Ovary (tissue), 9 donors: ENCODE results near the gene SLC52A3. TPM values are rescaled to one million over a fixed set of nuclear protein-coding genes. Genes with fewer than 3 reads are reported as not detected.
"Not testable (repeated sequence)": the region's sequence is repeated elsewhere in the genome, so short reads cannot be mapped to it uniquely, and the experiment has no call there.

Source experiments
- DNase-seq, 5 donors: peaks; one replicate each; pipeline ENCODE4 v3.0.0-alpha.2; 2019 to 2020
- H3K27ac ChIP-seq, 2 donors: fragments of 200-600 bp; one replicate each; pipeline versions ENCODE4 v1.5.1 to v1.8.0; 2019 to 2022
- H3K27me3 ChIP-seq: fragments of 200-600 bp; one replicate; pipeline ENCODE4 v1.8.0; 2022
- H3K36me3 ChIP-seq: fragments of 200-600 bp; sonication (generic); one replicate; pipeline ENCODE4 v1.5.1; 2019
- H3K4me1 ChIP-seq: one replicate; pipeline ENCODE4 v1.8.1; 2013; ENCODE audit warnings: mild to moderate bottlenecking, moderate library complexity; ENCODE audit not compliant: insufficient read depth
- H3K4me3 ChIP-seq: fragments of 200-600 bp; sonication (generic); one replicate; pipeline ENCODE4 v1.5.1; 2017
- H3K9me3 ChIP-seq, 2 donors: fragments of 200-600 bp in 1 of 2; sonication (generic) in 1 of 2; one replicate each; pipeline versions ENCODE4 v1.5.1 to v1.8.1; 2013 to 2019; ENCODE audit warnings: mild to moderate bottlenecking in 1 of 2, moderate library complexity in 1 of 2
- CTCF ChIP-seq, 3 donors: fragments of 450-650 bp in 2 of 3; fragments of 200-600 bp in 1 of 3; IDR thresholded peaks; one replicate each; pipeline versions ENCODE4 v1.5.1 to v1.8.0; 2016 to 2022; ENCODE audit warnings: antibody characterized with exemption in 3 of 3, mild to moderate bottlenecking in 1 of 3
- EP300 ChIP-seq: sonication (generic); formaldehyde crosslinking; IDR thresholded peaks from one replicate; pipeline ENCODE4 v1.6.1; 2017; ENCODE audit warnings: antibody characterized with exemption
- POLR2A ChIP-seq: fragments of 450-650 bp; IDR thresholded peaks from one replicate; pipeline ENCODE4 v1.6.1; 2017; ENCODE audit warnings: antibody characterized with exemption, mild to moderate bottlenecking, moderate library complexity
- WGBS, 3 donors: extraction: QIAGEN DNeasy Blood & Tissue Kit in 1 of 3; methylation state at CpG; one replicate each; pipeline versions ENCODE4 v1.1.5 to v1.1.7; 2013 to 2017; 5-methylcytosine and 5-hydroxymethylcytosine counted together
- intact Hi-C, 4 donors: fragments of 100-400 bp; cut with DNase I; formaldehyde crosslinking; loops; one replicate each; pipeline versions ENCODE4 v1.11.0 to v1.15.1; 2022 to 2023
- polyA plus RNA-seq, 2 donors: library from polyadenylated mRNA; stranded (reverse); fragments of 200-250 nt in 1 of 2; fragments of 350-450 nt in 1 of 2; fragmentation: Illumina TruSeq in 1 of 2; extraction: RNeasy Lipid Tissue Mini Kit (QIAGEN cat#74804) in 1 of 2; gene quantifications; one replicate each; pipeline ENCODE4 v1.2.3, GENCODE V29; 2013 to 2014
- total RNA-seq, 7 donors: library from RNA; depleted of rRNA in 2 of 7; stranded (reverse); fragments of >200 nt in 2 of 7; fragmentation: NEBNext Ultra II Directional in 3 of 7; extraction: Animal tissue kit (Norgen Biotek cat#: 25700) in 3 of 7; gene quantifications; one replicate each; pipeline versions ENCODE4 v1.1.0 to v1.2.4, GENCODE V29; 2016 to 2023
- donor health status: DM: no; HTN: no; CAD: no; lungs with moderate emphysema.
- donor health status: DM: no; HTN: no; CAD: no.
- donor health status: Bipolar disorder and iron deficiency.
- donor health status: DM: yes; HTN: yes; CAD: no.
- donor health status: DM: no; HTN: no; CAD: no.
- donor health status: DM: yes; HTN: yes; CAD: no.

The SLC52A3 gene
- total and polyA plus RNA-seq, 9 donors: 0.78 to 10.0 (median 2.4) TPM

DNA sequence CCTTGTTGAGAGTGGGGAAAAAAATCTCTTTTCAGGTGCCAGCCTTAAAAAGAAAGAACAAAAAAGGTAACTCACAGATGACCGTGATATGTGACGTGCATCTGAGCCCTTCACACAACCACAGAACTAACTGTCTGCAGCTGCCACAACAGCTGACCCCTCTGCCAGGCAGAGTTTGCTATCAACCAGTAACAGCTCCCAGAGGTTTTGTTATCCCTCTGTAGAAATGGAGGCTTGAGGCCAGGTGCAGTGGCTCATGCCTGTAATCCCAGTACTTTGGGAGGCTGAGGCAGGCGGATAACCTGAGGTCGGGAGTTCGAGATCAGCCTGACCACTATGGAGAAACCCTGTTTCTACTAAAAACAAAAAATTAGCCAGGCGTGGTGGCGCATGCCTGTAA is 42.8 kb downstream of the SLC52A3 start:
- no peak overlapping the region for H3K27ac ChIP-seq
- H3K4me1 ChIP-seq: no peaks in the 10 kb centered on the region
- H3K9me3 ChIP-seq: no peaks in the 10 kb centered on the region
- H3K27me3 ChIP-seq: no peaks in the 10 kb centered on the region
- no peaks in the 10 kb centered on the region for H3K36me3 ChIP-seq
- TF ChIP-seq EP300: no peak
- DNase-seq: no peak
- H3K4me3 ChIP-seq: no peak overlapping the region
- 85 to 91% (median 88%) methylated on average over 7 of the region's 7 CpGs for WGBS, 3 donors
- intact Hi-C loops: no loop called here

GRCh38 chr20:724797-725196 is 43.5 kb downstream of the SLC52A3 start:
- intact Hi-C loops, H3K4me3 ChIP-seq, H3K36me3 ChIP-seq, H3K4me1 ChIP-seq, H3K27ac ChIP-seq, DNase-seq, H3K9me3 ChIP-seq, H3K27me3 ChIP-seq: not testable (repeated sequence)
- WGBS, 3 donors: 85 to 87% (median 87%) methylated on average over 7 of the region's 7 CpGs

GRCh38 chr20:723756-724155 is 44.5 kb downstream of the SLC52A3 start:
- Histone ChIP-seq H3K27ac (no peak overlapping the region), H3K27me3 (no peaks in the 10 kb centered on the region), H3K9me3 (no peaks in the 10 kb centered on the region), H3K4me3 (no peak overlapping the region), H3K36me3 (no peaks in the 10 kb centered on the region), H3K4me1 (no peaks in the 10 kb centered on the region)
- intact Hi-C loops: no loop called here
- 56 to 66% (median 57%) methylated on average over 8 of the region's 8 CpGs for WGBS, 3 donors
- no peak for DNase-seq
- TF ChIP-seq CTCF (IDR thresholded peaks at IDR 0.05) (no peak), POLR2A (no peak), EP300 (no peak)

DNA sequence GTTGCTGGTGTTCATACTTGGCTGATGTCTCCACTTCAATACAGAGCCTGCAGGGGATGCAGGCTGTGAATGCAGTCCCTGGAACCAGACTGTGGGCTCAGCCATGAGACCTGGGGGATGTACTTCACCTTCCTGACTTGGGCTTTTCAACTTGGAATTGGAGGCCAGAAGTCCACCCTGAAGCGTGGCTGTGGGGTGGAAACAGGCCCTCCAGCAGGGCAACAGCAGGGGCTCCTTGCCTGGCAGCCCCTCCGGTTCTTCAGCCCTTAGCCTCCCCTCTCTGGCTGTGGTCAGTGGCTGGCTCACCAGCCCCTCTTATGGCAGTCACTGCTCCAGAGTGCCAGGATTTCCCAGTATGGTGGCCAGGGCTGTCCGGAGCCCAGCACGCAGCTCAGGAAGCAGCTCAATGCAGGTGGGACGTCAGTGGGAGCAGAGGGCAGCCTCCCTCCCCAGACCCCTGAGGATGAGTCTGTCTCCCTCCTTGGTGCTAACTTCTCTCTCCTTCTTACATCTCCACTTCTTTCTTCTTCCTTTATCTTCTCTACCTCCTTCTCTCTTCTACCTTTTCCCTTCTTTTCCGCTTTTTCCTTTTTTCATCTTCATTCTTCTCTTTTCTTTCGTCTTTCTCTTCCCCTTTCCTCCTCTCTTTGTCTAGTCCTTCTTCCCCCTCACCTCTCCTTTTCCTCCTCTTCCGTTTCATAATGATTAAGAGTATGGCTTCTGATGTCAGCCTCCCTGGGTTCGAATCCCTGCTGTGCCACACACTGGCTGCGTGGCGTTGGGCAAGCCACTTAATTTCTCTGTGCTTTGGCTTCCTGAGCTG is 45.3 kb downstream of the SLC52A3 start:
- intact Hi-C loops: no loop called here
- WGBS, 3 donors: 77 to 82% (median 78%) methylated on average over 11 of the region's 11 CpGs
- H3K27me3 ChIP-seq: no peaks in the 10 kb centered on the region

DNA sequence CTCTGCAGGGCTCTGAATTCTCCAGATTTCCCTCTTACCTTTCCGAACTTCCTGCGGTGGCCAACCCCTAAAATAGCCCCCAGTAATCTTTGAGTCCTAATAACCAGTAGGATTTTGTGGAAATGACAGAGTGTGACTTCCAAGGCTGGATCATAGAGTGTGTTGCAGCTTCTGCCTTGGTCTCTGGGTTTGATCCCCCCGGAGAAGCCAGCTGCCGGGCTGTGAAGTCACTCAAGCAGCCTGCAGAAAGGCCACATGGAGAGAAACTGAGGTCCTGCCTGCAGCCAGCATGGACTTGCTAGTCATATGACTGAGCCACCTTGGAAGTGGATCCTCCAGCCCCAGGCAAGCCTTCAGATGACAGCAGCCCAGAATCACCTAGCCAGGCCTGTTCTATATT is 46.4 kb downstream of the SLC52A3 start:
- 81 to 99% (median 94%) methylated on average over 4 of the region's 4 CpGs for WGBS, 3 donors
- Histone ChIP-seq H3K27me3 (no peaks in the 10 kb centered on the region), H3K9me3 (no peaks in the 10 kb centered on the region), H3K36me3 (no peaks in the 10 kb centered on the region), H3K4me3 (no peak overlapping the region), H3K4me1 (no peaks in the 10 kb centered on the region), H3K27ac (no peak overlapping the region)
- TF ChIP-seq POLR2A (no peak), EP300 (no peak), CTCF (IDR thresholded peaks at IDR 0.05) (no peak)
- no peak for DNase-seq
- intact Hi-C loops: no loop called here

More for the DNA sequence above, 45.3 kb downstream of the SLC52A3 start:
- Histone ChIP-seq H3K27ac (no peak overlapping the region), H3K9me3 (no peaks in the 10 kb centered on the region), H3K4me3 (no peak overlapping the region), H3K4me1 (no peaks in the 10 kb centered on the region), H3K36me3 (no peaks in the 10 kb centered on the region)
- TF ChIP-seq EP300: no peak
- TF ChIP-seq POLR2A: no peak
- TF ChIP-seq CTCF (IDR thresholded peaks at IDR 0.05): no peak
- DNase-seq: no peak
